Keratinocyte (primary cell): Measurements from ENCODE around the gene GOLT1B. TPM values are rescaled to one million over a fixed set of nuclear protein-coding genes. Genes with fewer than 3 reads are reported as not detected.

Experiments
- DNase-seq: peaks from one replicate; pipeline ENCODE4 v3.0.0-alpha.2; 2011; ENCODE audit warnings: low read depth, missing footprints, low spot score
- FAIRE-seq: peaks from 2 replicates; lab custom pipeline; 2011; peaks lifted over from hg19 to GRCh38; lab: Jason Lieb, UNC
- H2AFZ ChIP-seq: 2 replicates; pipeline ENCODE4 v1.6.0; 2012; ENCODE audit warnings: low read length, control low read depth, inconsistent platforms; ENCODE audit not compliant: control insufficient read depth
- H3K27ac ChIP-seq: 2 replicates; pipeline ENCODE4 v1.5.1; 2011; ENCODE audit warnings: low read length; ENCODE audit not compliant: control insufficient read depth, insufficient read depth
- H3K27me3 ChIP-seq: 3 replicates; pipeline ENCODE4 v1.6.0; 2011; ENCODE audit warnings: low read length; ENCODE audit not compliant: control insufficient read depth, insufficient read depth; ENCODE audit errors: extremely low read depth
- H3K36me3 ChIP-seq, 2 experiments: 2 replicates in 1 of 2; 3 replicates in 1 of 2; pipeline ENCODE4 v1.5.1; 2011; ENCODE audit warnings: low read length in 2 of 2, mild to moderate bottlenecking in 1 of 2; ENCODE audit not compliant: control insufficient read depth in 2 of 2, insufficient read depth in 2 of 2; ENCODE audit errors: extremely low read depth in 1 of 2
- H3K4me1 ChIP-seq: 3 replicates; pipeline ENCODE4 v1.5.1; 2011; ENCODE audit warnings: low read length; ENCODE audit not compliant: control insufficient read depth, insufficient read depth; ENCODE audit errors: extremely low read depth
- H3K4me2 ChIP-seq: 3 replicates; pipeline ENCODE4 v1.6.0; 2011; ENCODE audit warnings: low read depth, low read length; ENCODE audit not compliant: control insufficient read depth, insufficient read depth; ENCODE audit errors: extremely low read depth
- H3K4me3 ChIP-seq, 3 experiments: fragments of 200-600 bp in 1 of 3; sonication (generic) in 1 of 3; 2 replicates in 2 of 3; 3 replicates in 1 of 3; pipeline ENCODE4 v1.5.1; 2011 to 2016; ENCODE audit warnings: low read length in 3 of 3, mild to moderate bottlenecking in 3 of 3, control low read depth in 2 of 3, inconsistent platforms in 1 of 3, low read depth in 1 of 3, mixed read lengths in 1 of 3, mixed run types in 1 of 3, moderate library complexity in 1 of 3; ENCODE audit not compliant: control insufficient read depth in 2 of 3, insufficient read depth in 2 of 3; ENCODE audit errors: extremely low read depth in 1 of 3
- H3K79me2 ChIP-seq: 2 replicates; pipeline ENCODE4 v1.6.0; 2012; ENCODE audit warnings: low read length; ENCODE audit not compliant: control insufficient read depth, insufficient read depth
- H3K9ac ChIP-seq: 3 replicates; pipeline ENCODE4 v1.6.0; 2011; ENCODE audit warnings: low read length; ENCODE audit not compliant: control insufficient read depth, insufficient read depth; ENCODE audit errors: extremely low read depth
- H3K9me1 ChIP-seq: 3 replicates; pipeline ENCODE4 v1.6.0; 2011; ENCODE audit warnings: low read length; ENCODE audit not compliant: control insufficient read depth, insufficient read depth; ENCODE audit errors: extremely low read depth
- H3K9me3 ChIP-seq: 2 replicates; pipeline ENCODE4 v1.5.1; 2012; ENCODE audit warnings: low read depth, low read length; ENCODE audit not compliant: control insufficient read depth
- H4K20me1 ChIP-seq: 3 replicates; pipeline ENCODE4 v1.6.0; 2011; ENCODE audit warnings: low read length; ENCODE audit not compliant: control insufficient read depth, insufficient read depth; ENCODE audit errors: extremely low read depth
- CTCF ChIP-seq, 3 experiments: IDR thresholded peaks in 1 of 3; conservative IDR thresholded peaks in 1 of 3; optimal IDR thresholded peaks in 1 of 3; 2 replicates in 2 of 3; 3 replicates in 1 of 3; pipeline versions ENCODE3 to v1.5.1; 2011; ENCODE audit warnings: low read length in 3 of 3, mild to moderate bottlenecking in 3 of 3, moderate library complexity in 2 of 3, control low read depth in 1 of 3, inconsistent platforms in 1 of 3; ENCODE audit not compliant: insufficient read depth in 2 of 3; ENCODE audit errors: extremely low read depth in 1 of 3
- EZH2 ChIP-seq: IDR thresholded peaks from one replicate; pipeline ENCODE4 v1.6.1; 2012; ENCODE audit warnings: inconsistent platforms, mild to moderate bottlenecking, low read length, moderate library complexity
- dilution Hi-C: fragments of 300-500 bp; cut with MboI; formaldehyde crosslinking; loops from one replicate; pipeline ENCODE4 v1.7.0; 2020; ENCODE audit warnings: low sequenced_read_pairs; ENCODE audit not compliant: extremely low pct_ligation_motif_present
- polyA plus RNA-seq, 5 experiments: library from polyadenylated mRNA; depleted of rRNA in 3 of 5; stranded (reverse) in 3 of 5; stranded (forward) in 1 of 5; unstranded in 1 of 5; fragments of >200 nt; gene quantifications; 1 replicate in 1 of 5; 2 replicates in 3 of 5; 3 replicates in 1 of 5; pipeline versions ENCODE4 v1.2.1 to v1.2.3, GENCODE V29; 2011 to 2012; ENCODE audit warnings: missing spikeins in 2 of 5, low read depth in 1 of 5, low replicate concordance in 1 of 5

Gene GOLT1B
- polyA plus RNA-seq, 1 donor (not counting 4 experiments of a cell fraction or from before 2014, with no cell fraction given), result 25.8 TPM

GRCh38 chr12:21528953-21529352 is 27.4 kb downstream of the GOLT1B start:
- Histone ChIP-seq H2AFZ (no peak overlapping the region), H3K36me3 (no peaks in the 10 kb centered on the region), H3K79me2 (no peaks in the 10 kb centered on the region), H3K4me1 (no peaks in the 10 kb centered on the region), H3K27ac (no peak overlapping the region), H3K4me2 (no peak overlapping the region), H3K9me1 (no peaks in the 10 kb centered on the region), H3K4me3 (no peak overlapping the region), H4K20me1 (no peaks in the 10 kb centered on the region), H3K27me3 (peaks cover 27% of the 10 kb centered on the region), H3K9me3 (no peaks in the 10 kb centered on the region), H3K9ac (no peak overlapping the region)
- TF ChIP-seq EZH2 (no peak), CTCF (optimal IDR thresholded peaks at IDR 0.05 in 1 of 3, IDR thresholded peaks at IDR 0.05 in 1 of 3, conservative IDR thresholded peaks at IDR 0.05 in 1 of 3; ENCODE audit: extremely low read depth in 1 of 3, insufficient read depth in 2 of 3, low read length in 3 of 3) (no peak)
- FAIRE-seq (no peak), DNase-seq (no peak)
- dilution Hi-C loops, result no loop called here

GRCh38 chr12:21529456-21529855 is 27.9 kb downstream of the GOLT1B start:
- Histone ChIP-seq H3K9me1 (no peaks in the 10 kb centered on the region), H3K79me2 (no peaks in the 10 kb centered on the region), H3K36me3 (no peaks in the 10 kb centered on the region), H3K4me1 (no peaks in the 10 kb centered on the region), H3K27ac (no peak overlapping the region), H3K9me3 (no peaks in the 10 kb centered on the region), H3K4me2 (no peak overlapping the region), H4K20me1 (no peaks in the 10 kb centered on the region), H2AFZ (no peak overlapping the region), H3K27me3 (peaks cover 27% of the 10 kb centered on the region), H3K4me3 (no peak overlapping the region), H3K9ac (no peak overlapping the region)
- FAIRE-seq (no peak), DNase-seq (no peak)
- dilution Hi-C loops, result no loop called here
- no peak for TF ChIP-seq EZH2
- no peak for TF ChIP-seq CTCF (optimal IDR thresholded peaks at IDR 0.05 in 1 of 3, IDR thresholded peaks at IDR 0.05 in 1 of 3, conservative IDR thresholded peaks at IDR 0.05 in 1 of 3; ENCODE audit: extremely low read depth in 1 of 3, insufficient read depth in 2 of 3, low read length in 3 of 3)
